G401.6 (cell line): ENCODE data around the gene AKNAD1.

ENCODE experiments used
- FAIRE-seq: peaks from 2 replicates; lab custom pipeline; 2012; peaks lifted over from hg19 to GRCh38; lab: Jason Lieb, UNC

Gene AKNAD1

DNA sequence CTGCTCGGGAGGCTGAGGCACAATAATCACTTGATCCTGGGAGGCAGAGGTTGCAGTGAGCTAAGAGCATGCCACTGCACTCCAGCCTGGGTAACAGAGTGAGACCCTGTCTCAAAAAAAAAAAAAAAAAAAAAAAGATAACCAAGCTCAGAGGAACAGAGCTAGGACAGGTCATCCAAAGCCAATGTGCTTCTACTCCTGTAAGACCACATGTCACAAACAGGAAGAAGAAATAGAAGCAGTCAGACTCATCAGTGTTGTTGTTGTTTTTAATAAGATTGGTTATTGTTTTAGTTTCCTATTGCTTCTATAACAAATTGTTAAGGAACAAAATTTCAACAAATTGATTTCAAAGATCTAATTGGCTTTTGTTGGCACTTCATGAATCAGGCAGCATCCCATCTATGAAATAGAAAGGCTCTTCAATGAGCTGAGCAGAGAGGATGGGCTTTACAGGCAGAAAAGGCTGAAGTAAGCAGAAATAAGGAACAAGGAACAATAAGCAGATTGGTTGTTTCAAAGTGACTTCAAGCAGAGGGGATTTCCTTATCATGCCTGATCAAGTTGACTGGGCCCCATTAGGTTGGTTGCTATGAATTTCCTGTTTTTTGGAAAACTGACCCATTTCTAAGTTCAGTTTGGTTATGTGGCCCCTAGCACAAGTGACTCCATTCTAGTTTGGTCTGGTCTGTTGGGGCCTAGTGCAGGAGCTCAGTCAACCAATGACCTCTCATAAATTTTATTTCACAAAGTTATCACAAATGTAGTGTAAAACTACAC, 6.0 kb upstream of the AKNAD1 start:
- no peak for FAIRE-seq

GRCh38 chr1:108862017-108862610, 5.2 kb upstream of the AKNAD1 start:
- no peak for FAIRE-seq

DNA sequence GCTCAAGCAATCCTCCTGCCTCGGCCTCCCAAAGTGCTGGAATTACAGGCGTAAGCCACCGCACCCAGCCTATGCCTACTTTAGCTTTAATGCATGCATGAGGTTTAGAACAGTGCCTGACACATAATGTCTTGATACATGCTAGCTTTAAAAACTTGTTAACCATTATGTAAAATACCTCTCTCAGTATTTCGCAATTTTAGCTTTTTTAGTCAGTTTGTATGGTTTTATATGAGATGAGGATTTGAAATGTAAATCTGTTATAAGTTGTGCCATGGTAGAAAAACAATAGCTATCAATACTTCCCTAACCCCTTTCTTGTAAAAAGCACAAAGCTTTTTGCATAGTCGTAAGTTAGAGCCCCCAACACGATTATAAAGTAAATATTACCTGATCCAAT, 4.7 kb upstream of the AKNAD1 start:
- no peak for FAIRE-seq

- FAIRE-seq: no peak
Observed at GRCh38 chr1:108860190-108860907, 3.5 kb upstream of the AKNAD1 start.

GRCh38 chr1:108858230-108858950, 1.5 kb upstream of the AKNAD1 start:
- no peak for FAIRE-seq

DNA sequence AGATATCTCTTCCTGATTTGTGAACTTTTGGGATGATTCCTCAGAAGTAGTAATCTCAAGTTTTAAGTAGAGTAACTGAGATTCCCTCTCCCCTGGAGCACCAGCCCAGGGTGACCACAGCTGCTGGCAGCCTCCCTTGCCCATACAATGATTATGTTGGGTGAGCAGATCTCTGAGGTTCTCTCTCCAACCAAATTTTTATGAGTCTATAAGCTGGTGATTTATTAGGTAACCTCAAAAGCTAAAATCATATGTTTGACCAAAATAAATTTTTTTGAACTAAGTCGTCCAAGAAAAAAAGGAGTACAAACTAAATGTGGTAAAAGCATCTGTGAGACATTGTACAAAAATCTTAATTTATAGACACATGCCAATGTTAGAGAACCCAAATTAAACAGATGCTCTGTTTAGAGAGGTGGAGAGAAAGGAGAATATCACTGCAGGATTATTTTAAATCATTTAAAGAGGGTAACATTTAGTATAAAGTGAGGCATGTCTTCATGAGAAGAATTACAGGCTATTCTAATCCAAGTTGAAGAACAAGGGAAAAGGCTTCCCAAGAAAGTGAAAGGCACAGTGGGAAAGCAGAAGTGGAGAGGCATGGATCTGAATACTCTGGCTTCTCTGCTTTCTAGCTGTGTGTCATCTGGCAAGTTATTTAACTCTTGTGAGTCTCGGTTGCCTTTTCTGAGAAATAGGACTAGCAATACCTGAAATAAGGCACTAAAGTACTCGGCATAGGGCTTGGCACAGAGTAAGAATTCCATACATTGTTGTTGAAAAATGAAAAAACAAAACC, 2.5 kb downstream of the AKNAD1 start:
- FAIRE-seq: no peak

GRCh38 chr1:108852221-108852975, 4.5 kb downstream of the AKNAD1 start:
- no peak for FAIRE-seq

DNA sequence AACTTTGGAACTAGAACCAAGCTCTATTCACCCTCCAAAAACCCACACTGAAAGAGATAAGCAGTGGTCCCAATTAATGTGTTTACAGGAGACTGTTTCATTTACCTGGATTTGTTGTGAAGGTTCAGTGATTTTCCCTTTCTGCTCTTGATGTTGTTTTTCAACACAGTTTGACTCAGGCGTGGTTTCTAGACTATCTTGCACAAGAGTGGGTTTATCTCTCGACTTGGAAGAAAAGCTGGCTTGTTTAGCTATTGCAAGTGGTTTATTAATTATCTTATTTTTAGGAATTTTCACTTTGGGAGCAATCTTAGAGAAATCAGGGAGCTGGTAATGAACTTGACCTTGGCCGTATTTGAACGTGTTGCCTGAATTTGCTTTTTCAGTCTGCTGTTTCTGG, 5.3 kb downstream of the AKNAD1 start:
- no peak for FAIRE-seq

GRCh38 chr1:108850929-108851328, 6.0 kb downstream of the AKNAD1 start:
- FAIRE-seq: no peak

DNA sequence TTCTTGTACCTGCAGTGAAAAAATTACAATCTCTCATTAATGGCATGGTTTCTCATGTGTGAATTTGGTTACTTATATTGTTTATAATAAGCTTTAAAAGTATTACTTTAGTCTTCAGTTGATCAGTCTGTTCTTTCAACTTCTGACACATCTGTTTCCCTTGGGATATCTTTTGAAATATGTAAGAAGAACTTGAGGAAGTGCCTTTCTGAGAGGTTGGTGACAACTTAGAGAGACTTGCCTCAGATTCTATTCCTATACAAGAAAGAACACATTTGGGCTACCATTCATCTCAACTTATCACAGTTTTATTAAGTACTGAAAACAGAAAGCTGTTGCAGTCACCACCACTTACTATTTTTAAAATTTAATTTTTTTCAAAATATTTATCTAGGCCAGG, 8.1 kb downstream of the AKNAD1 start:
- FAIRE-seq: no peak

GRCh38 chr1:108847494-108847893, 9.4 kb downstream of the AKNAD1 start:
- FAIRE-seq: no peak

DNA sequence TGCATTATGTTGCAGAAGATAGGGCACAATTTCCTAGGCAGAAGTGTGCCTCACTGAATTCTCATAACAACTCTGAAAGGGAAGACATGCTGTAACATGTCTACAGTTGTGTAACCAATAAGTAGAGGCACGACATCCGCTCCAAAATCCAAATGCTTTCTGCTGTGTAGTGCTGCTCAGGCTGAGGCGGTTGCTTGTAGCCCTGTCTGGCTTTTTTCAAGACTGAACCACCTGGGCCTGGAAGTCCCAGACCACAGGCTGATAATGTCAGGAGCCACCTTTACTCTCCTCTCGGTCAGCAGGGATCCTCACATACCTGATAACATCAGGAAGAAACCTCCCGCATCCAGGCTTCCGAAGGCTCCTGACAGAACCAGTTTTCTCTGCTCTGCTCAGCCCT, 10.9 kb downstream of the AKNAD1 start:
- no peak for FAIRE-seq

DNA sequence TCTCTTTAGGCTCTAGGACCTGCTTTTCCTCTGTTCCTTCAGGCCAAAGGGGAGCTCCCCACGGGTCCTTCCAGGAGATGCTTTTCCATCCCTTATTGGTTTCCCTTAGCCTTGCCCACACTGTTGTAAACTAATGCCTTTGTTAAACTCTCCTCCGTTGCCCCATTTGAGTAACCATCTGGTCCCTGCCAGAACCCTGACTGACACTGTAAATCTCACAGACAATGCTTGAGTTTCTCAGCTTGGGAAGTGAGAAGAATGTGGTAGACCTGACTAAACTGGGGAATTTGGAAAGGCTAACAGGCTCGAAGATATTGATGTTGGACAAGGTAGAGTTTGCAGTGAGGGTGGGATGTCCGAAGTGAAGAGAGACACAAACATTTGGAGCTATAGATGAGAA, 11.4 kb downstream of the AKNAD1 start:
- FAIRE-seq: no peak

DNA sequence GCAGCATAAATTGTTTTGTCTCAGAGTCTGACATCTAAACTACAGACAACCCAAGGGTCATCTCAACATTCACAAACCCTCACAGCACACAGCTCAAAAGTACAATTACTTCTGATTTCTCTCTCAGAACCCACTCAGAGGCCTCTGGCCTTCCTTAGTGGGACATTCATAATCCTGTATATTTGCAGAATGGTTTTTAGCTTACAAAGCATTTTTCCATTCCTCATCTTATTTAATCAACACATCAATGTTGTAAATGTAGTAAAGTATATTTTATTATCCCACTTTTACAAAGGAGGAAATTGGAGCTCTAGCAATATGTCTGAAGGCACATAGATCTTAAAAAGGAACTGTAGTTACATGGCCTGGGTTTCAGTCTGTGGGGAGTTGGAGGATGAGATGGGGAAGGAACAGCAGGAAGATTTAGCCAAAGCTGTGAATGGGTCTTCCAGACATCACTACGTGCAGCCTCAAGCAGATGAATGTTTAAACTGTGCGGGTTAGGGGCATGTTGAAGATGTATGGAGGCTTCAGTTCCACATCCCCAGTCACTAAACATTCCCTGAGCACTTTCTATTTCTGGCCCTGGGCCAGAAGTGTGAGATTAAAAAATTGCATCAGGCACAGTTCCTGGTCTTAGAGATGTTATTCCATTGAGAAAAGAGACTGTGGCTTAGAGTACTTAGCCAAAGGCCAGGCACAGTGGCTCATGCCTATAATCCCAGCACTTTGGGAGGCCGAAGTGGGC, 13.3 kb downstream of the AKNAD1 start:
- no peak for FAIRE-seq

DNA sequence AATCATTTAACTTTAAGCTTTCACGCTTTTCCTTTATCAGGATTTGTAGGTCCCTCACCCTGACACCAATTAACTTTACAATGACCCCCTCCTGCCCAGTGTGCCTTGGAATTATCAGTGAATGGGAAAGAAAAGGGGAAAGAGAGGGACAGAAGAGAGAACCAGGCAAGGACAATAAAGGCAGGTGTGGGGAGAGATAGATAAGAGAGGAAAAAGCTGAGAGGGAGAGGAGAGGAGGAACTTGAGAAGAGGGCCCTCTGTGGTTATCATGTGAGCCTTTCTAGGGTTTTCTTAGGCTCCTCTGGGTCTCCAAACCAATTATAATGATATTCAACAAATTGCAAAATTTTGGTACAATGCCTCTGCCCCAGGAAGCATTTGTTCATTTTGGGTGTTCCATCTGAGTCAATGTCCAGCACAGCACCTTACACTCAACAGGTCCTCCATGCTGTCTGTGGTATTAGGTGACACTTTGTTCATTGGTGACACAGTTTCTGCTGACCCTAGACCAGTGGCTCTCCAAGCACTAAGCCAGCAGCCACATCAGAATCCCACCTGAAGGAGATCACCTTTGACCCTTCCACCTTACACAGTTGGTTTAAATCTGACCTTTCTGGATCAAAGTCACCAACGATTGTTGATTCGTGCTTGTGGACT, 14.2 kb downstream of the AKNAD1 start:
- no peak for FAIRE-seq

DNA sequence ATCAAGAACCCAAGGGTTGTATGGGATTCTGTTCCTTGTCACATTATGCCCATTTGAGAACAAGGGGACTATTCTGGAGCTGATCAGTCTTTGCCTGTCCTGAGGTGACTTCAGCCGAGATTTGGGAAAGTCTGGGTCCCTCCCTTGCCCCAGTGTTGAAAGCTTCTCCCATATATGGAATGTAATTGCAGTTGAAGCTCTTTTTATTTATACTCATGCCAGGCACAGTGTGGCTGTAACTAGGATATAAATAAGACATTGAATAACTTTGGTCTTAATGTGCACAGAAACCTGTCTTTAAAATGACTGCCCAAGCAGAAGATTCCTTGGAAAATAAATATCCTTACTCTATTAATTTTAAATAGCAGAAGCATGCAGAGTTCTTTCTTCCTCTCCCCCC, 15.2 kb downstream of the AKNAD1 start:
- no peak for FAIRE-seq

GRCh38 chr1:108832929-108833328, 24.0 kb downstream of the AKNAD1 start:
- no peak for FAIRE-seq

GRCh38 chr1:108831225-108831624, 25.7 kb downstream of the AKNAD1 start:
- no peak for FAIRE-seq

DNA sequence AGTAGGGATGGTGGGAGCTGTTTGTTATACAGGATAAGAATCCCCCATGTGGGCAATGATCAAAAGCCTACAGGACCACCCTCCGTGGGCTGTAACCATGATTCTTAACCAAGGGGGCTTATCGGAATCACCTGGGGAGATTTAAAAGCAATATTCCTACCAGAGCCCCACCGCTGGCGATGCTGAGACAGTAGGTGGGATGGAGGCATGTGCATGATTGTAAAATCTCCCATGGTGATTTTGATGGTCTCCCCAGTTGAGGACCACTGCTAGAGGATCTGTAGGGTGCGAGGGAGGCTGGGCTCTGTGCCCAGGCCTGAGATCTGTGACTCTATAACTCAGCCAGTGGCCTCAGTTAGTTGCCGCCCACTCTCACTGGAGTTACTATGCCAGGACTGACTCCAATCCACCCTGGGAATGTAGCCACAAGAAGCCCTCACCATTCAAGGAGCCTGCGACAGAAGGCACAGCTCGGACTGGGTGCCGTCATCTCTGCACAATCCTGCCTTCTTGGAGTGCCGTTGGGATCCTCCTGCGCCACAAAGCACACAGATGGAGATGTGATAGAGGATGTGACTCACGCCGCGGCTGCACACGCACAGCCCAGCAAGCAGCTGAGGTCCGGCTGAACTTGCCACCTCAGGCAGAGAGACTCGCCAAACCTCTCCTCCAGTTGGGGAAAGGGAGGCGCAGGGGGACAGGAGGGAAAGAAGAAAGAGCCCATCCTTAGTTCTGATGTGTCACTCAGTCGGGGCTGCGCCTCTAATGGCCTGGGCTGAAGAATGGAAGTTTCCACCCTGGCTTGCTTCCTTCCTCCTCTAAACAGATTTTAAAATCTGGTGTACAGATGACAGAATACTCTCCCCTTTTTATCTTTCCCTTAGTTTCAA, 26.5 kb downstream of the AKNAD1 start:
- FAIRE-seq: no peak
